Left lobe of liver (tissue), 2 donors: ENCODE measurements around the gene EBNA1BP2. TPM values are rescaled to one million over a fixed set of nuclear protein-coding genes. Genes with fewer than 3 reads are reported as not detected.
"Not testable (repeated sequence)": the region's sequence is repeated elsewhere in the genome, so short reads cannot be mapped to it uniquely, and the experiment has no call there.

Experiments used
- ATAC-seq: fragments of 200-7000 bp; cut with Tn5 transposase; one replicate; pipeline ENCODE4 v1.9.1; 2020; ENCODE audit warnings: mild to moderate bottlenecking, moderate library complexity
- DNase-seq: peaks from one replicate; pipeline ENCODE4 v3.0.0-alpha.2; 2020; ENCODE audit warnings: low spot score
- total RNA-seq: library from RNA; stranded (reverse); gene quantifications from one replicate; pipeline ENCODE4 v1.2.1, GENCODE V29; 2021
- donor health status: DM: no; HTN: no; CAD: no; lungs with moderate emphysema.
- donor health status: DM: no; HTN: yes; CAD: no.

Gene EBNA1BP2
- total RNA-seq, 1 donor from 2014 or later = 76.1 TPM

DNA sequence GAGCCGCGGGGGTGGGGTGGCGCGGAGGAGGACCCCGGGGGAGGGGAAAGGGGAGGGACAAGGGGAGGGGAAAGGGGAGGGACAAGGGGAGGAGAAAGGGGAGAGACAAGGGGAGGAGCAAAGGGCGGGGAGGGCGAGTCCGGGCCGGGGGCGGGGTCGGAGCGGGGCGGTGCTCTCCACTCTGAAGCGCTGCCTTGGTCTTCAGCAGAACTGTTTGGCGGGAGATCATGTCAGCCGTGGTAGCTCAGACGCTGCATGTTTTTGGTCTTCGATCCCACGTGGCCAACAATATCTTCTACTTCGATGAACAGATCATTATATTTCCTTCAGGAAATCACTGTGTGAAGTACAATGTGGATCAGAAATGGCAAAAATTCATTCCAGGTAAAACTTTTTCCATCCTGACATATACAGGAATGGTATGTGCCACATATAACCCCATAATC, 460 bp upstream of the EBNA1BP2 start:
- ATAC-seq = peak; percentile 95

DNA sequence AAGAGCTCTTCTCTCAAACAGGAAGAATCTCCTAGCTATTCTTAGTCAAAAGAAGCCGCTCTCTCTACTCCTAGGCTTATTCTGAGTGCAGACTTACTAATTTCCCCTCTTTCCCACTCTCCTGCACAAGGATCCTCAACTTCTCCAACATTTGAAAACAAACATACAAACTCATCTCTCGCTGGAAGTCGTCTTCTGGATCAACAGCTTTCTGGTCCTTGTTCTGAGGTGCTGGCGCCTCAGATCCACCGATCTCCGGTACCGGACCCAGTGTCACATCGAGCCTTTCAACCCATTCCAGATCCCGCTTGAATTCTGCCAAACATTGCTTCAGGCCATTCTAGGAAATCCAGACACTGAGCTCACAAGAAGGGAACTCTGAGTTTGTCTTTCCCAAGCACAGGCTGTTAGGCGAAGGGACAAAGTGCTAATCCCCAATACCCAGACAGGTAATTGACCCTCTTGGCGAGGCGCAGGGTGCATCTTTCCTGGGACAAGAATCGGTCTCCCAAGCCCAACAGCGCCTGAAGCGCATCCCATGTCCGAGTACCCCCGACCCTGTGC, 696 bp downstream of the EBNA1BP2 start:
- ATAC-seq = peak; percentile 10
- DNase-seq = no peak

More for the DNA sequence above, 460 bp upstream of the EBNA1BP2 start:
- DNase-seq = peak; percentile 86

DNA sequence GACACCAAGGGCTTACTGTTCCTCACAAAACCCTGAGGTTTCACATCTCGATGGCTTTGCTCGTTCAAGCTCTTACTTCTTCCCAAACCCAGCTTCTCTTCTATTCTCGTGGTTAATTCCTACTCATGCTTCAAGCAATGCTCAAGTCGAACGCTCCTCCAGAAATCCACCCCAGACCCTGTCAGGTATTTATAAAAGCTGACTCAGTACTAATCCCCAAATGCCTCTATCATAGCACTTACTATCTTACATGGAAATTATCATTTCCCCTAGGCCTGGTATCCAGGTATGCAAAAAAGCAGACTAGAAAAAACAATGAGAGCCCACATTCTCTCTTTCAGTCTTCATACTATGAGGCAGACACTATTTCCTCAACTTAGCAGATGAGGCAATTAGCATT, 6.3 kb downstream of the EBNA1BP2 start:
- no peak for ATAC-seq
- no peak for DNase-seq

DNA sequence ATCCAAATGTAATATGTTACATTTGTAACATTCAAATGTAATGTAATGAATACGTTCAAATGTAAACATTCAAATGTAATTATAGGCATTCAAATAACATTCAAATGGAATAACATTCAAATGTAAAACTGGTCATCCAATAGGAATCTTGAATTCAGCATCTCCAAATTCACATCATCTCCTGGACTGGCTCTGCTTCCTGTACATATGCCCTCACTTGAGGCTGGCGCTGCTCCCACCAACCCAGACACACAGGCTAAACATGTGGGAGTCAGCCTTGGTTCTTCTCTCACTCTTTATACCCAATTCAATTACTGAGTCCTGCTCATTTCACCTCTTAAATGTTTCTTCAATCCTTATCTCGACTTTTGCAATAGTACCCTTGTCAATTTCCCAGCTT, 6.9 kb downstream of the EBNA1BP2 start:
- no peak for ATAC-seq
- no peak for DNase-seq

DNA sequence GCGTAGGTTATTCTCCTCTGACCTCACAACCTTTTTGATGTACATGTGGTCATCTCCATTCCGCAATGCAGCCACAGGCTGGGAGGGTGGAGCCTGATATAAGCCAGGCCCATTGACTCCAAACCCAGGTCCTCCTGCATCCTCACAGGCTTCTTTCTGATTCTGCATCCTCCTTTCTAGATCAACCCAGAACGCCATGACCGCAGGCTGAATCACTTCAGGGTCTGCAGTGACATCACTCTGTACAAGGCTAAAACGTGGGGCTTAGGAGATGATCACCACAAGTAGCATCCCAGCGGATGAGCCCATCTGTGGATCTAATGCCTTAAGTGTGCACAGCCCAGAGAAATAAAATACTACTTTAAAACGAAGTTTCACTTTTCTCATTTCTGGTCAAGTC, 16.1 kb downstream of the EBNA1BP2 start:
- ATAC-seq (no peak), DNase-seq (no peak)

DNA sequence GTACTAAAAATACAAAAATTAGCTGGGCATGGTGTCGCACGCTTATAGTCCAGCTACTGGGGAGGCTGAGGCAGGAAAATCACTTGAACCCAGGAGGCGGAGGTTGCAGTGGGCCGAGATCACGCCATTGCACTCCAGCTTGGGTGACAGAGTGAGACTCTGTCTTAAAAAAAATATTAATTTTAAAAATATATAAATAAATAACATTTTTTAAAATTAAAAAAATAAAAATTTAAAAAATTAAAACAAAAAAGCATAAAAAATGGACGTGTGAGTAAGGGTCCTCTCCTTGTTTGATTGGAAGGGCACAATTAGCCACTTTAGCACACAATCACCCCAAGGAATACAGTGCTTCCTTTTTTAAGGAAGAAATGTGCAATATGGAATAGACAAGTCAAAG, 18.6 kb downstream of the EBNA1BP2 start:
- ATAC-seq = no peak
- DNase-seq = no peak

DNA sequence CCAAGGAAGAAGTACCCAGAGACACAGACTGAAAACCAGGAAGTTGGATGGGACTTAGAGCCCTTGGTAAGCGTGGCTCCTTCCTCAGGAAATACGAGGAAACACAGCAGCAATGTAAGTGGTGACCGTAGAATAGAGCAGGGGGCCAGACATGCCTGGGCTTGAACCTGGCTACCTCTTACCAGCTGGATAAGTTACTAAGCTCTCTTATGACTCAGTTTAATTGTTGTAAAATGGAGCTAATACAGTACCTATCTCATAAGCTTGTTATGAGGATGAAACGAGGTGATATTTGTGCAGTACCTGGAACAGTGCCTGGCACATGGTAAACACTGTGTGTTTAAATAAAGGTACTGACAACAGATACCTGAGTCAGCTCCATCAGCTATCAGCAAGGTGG, 19.2 kb downstream of the EBNA1BP2 start:
- DNase-seq (no peak), ATAC-seq (no peak)

DNA sequence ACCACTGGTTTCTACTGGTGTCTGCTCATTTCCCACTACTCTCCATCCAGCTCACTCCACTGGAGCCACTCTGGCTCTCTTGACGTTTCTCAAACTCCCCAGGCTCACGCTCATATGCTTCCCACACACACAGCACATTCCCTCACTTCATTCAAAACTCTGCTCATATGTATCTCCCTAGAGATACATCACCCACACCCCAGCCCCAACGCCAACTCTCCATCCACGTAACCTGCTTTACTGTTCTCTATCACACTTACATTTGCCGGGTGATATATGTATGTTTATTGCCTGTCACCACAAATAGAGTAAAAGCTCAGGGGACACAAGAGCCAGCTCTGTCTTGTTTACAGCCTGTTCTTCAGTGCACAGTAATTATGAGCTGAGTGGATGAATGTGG, 22.2 kb downstream of the EBNA1BP2 start:
- ATAC-seq = no peak
- no peak for DNase-seq

DNA sequence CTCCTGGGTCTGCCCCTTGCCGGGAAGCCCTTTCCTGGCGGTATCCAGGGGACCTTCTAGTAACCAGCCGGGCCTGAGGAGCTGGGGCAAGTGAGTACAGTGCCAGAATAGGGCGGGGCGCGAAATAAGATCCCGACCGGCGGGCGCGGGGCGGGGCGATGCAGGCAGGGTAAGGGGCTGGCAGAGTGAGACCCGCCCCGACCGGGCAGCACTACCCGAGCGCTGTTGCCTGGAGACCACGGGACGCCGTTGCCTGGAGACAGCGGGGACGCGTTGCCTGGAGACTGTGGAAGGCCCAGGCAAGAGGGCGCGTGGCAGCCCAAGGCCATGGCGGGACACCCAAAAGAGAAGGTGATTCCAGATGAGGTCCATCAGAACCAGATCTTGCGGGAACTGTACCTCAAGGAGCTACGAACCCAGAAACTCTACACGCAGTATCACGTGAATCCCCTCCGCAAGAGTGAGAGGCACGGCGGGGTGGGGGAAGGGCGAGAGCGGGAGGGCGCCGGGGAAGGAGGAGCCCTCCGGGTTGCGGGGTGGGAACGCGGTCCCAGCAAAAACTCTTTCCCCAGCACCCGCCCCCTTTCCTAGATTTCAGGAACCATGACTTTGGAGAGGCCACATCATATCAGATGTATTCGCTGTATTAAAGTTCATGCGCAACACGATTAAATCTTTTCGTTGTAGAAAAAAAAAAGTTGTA, 24.3 kb downstream of the EBNA1BP2 start:
- ATAC-seq (peak; percentile 81), DNase-seq (peak; percentile 65)

DNA sequence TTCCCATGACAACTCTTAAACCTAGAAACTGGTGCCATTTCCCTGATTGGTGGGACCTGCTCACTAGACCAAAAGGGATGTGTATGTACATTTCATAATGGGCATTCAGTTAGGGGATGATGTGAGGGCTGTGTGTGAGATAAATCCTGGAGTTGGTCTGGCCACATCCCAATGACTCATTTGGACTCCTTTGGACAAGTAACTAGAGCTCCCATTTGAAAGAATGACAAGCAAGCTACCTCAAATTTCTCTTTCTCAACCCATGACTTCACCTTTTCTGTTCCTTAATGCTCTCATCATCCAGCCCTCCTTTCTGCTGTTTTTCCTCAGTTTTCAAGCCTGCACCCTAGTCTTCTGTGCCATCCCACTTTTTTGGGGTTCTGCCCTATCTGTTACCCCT, 27.9 kb downstream of the EBNA1BP2 start:
- DNase-seq (no peak), ATAC-seq (no peak)

DNA sequence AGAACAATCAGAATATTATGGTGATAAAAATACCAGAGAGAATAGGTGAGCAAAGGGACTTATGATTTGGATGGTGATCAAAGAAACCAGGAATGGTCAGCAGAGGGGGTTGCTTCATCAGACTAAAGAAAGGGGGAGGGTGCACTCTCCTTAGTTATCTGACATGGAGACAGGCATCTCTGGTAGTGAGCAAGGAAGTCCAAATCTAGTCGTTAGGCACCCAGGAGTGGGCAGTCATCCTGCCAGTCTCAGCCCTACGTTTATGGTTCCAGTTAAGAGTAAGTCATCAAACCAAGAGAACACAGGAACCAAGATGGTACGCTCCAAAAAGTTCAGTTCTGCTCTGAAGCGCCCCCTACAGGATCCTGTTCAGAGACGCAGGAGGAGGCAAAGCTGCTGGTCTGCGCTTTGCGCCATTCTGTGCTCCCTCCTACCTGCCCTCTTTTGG, 28.6 kb downstream of the EBNA1BP2 start:
- DNase-seq (no peak), ATAC-seq (no peak)

DNA sequence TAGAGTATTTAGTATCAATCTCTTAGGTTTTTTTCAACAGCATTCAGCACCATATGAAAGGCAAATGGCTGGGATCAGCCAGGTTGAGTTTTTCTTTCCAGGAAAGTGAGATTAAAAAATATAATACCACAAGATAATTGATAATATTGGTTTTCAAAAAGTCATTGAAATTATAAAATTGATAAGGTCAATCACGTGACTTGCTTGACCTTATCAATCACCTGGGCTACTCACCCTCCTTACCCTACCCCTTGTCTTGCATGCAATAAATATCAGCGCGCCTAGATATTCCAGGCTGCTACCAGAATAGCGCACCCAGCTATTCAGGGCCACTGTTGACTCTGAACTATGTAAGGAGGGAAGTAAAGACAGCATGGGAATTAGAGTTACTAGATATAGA, 31.5 kb downstream of the EBNA1BP2 start:
- ATAC-seq = no peak
- DNase-seq = no peak

DNA sequence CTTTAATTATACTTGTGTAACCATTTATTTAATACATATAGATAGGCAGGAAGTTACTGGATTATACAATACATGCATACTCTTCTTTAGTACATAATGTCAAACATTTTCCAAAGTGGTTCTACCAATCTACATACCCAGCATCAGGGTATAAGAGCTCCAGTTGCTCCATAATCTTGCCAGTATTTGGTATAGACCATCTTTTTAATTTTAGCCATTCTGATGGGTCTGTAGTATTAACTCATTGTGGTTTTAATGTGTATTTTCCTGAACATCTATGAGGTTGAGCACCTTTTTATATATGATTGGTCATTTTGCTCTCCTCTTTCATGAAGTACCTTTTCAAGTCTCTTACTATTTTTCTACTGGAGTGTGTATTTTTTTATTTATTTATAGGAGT, 32.1 kb downstream of the EBNA1BP2 start:
- ATAC-seq (no peak), DNase-seq (no peak)

DNA sequence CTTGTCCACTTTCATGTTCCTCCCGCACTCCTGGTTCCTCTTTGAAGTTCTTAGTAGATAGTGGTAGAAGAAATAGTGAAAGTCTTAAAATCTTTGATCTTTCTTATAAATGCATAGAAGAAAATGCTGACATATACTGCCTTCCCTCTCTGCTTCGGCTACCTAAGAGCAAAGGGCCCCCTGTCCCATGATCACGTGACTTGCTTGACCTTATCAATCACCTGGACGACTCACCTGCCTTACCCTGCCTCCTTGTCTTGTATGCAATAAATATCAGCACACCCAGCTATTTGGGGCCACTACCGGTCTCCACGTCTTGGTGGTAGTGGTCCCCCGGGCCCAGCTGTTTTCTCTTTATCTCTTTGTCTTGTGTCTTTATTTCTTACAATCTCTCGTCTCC, 32.8 kb downstream of the EBNA1BP2 start:
- not testable (repeated sequence) for ATAC-seq, DNase-seq

DNA sequence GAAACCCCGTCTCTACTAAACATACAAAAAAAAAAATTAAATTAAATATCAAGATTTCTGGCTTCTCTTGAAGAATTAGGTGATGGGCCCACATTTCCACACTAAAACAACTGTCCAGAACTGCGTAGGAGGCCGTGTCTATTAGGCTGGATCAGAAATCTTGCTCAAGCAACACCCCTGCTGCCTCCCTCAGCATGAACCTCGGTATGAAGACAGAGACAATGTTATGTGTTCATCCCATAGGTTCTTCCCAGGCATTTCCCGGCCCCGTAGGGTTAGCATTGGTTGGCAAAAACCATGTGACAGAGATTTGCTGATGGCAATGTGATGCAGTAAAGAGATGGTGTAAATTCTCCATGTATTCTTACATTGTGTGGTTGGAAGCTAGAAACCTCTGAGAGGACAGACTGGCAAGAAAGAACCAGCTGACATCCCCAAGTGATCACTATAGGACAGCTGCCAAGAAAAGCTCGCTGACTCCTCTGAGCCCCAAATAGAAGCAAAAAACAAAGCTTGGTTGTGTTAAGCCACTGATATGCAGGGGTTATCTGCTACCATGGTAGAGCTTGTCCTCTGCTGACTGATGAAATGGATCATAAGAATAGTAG, 34.5 kb downstream of the EBNA1BP2 start:
- DNase-seq (no peak), ATAC-seq (no peak)

DNA sequence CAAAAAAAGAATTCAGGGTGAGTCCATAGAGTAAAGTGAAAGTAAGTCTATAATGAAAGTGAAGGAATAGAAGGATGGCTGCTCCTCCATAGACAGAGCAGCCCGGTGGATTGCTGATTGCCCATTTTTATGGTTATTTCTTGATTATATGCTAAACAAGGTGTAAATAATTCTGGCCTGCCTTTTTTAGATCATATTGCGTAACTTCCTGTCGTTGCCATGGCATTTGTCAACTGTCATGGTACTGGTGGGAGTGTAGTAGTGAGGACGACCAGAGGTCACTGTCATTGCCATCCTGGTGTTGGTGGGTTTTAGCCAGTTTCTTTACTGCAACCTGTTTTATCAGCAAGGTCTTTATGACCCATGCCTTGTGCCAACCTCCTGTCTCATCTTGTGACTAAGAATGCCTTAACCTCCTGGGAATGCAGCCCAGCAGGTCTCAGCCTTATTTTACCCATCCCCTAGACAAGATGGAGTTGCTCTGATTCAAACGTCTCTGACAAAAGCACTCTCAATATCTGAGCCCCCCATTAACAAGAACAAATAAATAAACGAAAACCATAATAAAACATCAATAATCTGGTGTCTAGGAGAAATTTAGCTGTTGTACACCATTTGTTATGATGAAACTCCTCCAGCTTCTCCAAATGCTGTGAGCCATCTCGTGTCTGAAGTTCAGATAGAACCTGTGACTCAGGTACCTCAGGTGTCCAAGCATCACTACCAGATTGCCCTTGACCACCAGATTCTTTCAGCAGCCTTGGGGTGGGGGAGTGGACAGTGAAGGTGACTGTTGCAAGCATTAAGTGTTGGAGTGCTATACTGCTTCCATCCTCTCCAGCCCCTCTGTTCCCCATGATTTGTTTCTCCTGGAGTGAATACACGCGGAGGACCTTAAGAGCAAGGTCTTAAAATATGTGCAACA, 36.0 kb downstream of the EBNA1BP2 start:
- ATAC-seq (no peak), DNase-seq (no peak)

DNA sequence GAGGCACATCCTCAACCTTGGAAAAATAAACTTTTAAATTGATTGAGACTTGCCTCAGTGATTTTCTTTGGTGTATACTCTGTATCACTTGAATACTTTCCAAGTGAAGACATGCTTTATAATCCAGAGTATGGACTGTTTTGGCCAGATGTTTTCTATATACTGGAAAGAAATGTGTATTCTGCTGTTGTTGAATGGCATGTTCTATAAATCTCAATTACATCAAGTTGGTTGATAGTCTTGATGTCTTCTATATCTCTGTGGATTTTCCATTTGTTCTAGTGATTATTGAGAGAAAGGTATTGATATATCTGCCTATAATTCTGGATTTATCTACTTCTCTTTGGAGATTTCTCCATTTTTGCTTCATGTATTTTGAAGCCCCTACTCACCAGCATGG, 37.5 kb downstream of the EBNA1BP2 start:
- ATAC-seq (no peak), DNase-seq (no peak)

DNA sequence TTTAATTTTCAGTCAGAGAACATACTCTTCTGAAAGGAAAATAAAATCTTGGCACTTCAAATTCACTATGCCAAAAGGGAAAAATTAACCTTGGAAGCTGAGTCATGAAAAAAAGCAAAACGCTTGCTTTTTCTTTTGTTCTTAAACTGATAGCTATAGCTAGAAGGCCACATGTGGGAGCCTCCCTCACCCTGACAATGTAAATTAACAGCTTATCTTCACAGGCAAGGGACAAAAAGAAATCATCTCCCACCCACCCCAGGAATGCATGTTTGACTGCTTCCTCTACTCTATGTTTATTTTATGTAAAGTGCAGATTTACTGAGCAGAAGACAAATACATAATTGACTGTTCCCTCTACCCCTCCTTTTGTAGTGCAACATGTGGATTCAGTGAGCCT, 38.0 kb downstream of the EBNA1BP2 start:
- no peak for ATAC-seq
- no peak for DNase-seq

DNA sequence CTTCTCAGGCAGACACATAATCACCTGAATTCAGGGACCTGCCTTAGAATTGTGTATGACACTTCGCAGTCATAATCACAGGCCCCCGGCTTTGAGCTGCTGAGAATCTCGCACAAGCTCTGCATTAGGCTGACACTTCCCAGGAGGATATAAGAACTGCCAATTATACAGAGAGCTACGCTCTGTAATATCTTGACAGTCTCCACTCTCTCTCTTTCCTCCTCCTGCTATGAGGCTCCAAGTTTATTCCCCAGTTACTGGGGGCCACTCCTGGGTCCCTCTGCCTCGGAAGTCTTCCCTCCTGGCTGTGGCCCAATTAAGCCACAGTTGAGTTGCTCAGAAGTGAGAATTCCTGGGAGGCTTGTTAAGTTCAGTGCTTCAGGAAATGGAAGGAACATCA, 42.7 kb downstream of the EBNA1BP2 start:
- ATAC-seq (no peak), DNase-seq (no peak)

DNA sequence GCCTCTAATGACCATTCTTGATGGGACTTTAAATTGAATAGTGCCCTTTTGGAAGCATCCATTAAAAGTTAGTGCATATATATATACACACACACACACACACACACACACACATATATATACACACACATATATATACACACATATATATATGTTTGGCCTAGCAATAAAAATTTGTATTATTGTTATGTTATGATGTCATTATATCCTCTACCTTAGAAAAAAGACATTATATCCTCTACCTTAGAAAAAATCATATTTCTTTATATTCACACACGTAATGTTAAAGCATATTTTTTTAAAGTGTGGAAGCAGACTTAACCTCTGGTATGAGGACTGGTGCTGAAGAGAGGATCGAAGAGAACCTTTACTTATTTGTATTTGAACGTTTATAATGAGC, 43.3 kb downstream of the EBNA1BP2 start:
- DNase-seq = no peak
- ATAC-seq = no peak

DNA sequence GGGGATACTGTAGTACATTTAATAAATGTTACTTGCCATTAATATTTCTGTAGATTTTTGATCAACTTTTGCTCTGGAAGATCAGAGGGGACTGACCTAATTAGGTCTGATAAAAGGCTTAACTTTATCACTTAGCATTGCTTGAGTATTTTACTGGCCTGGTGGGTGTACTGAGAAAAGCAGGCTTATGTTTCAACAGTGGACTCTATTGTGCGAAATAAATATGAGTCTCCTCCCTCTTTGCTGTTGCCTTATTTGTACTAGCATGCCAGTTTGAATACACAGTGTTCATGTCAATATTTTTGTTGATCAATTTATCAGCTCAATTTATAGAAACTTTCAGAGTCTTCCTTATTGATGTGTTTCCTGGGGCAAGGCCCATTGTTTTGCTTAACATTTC, 49.1 kb downstream of the EBNA1BP2 start:
- DNase-seq = no peak

More for the DNA sequence above, 49.1 kb downstream of the EBNA1BP2 start:
- no peak for ATAC-seq
